BLaER1 treated with 17β-estradiol and CSF1 and Interleukin-3, amounts not matched to agents 10 nM and 100 nM (cell line): ENCODE data around the gene RCC1.
"Not testable (repeated sequence)": the region's sequence is repeated elsewhere in the genome, so short reads cannot be mapped to it uniquely, and the experiment has no call there.

Experiments
- H3K27ac ChIP-seq, 11 experiments: shearing (Covaris generic); formaldehyde crosslinking; 2 replicates each; pipeline ENCODE4 v1.8.1; 2022
- H3K27me3 ChIP-seq, 11 experiments: shearing (Covaris generic); formaldehyde crosslinking; 2 replicates each; pipeline ENCODE4 v1.8.1; 2022
- H3K36me3 ChIP-seq, 11 experiments: shearing (Covaris generic); formaldehyde crosslinking; 2 replicates each; pipeline ENCODE4 v1.8.1; 2022
- H3K4me1 ChIP-seq, 10 experiments: shearing (Covaris generic); formaldehyde crosslinking; 2 replicates each; pipeline ENCODE4 v1.8.1; 2022
- H3K4me2 ChIP-seq, 11 experiments: shearing (Covaris generic); formaldehyde crosslinking; 2 replicates each; pipeline ENCODE4 v1.8.1; 2022
- H3K4me3 ChIP-seq, 10 experiments: shearing (Covaris generic); formaldehyde crosslinking; 2 replicates each; pipeline ENCODE4 v1.8.1; 2022
- H3K9ac ChIP-seq, 11 experiments: shearing (Covaris generic); formaldehyde crosslinking; 2 replicates each; pipeline ENCODE4 v1.8.1; 2022
- H3K9me3 ChIP-seq, 11 experiments: shearing (Covaris generic); formaldehyde crosslinking; replicated peaks in 1 of 11; 2 replicates each; pipeline ENCODE4 v1.8.1; 2022
- H4K20me1 ChIP-seq, 11 experiments: shearing (Covaris generic); formaldehyde crosslinking; 2 replicates each; pipeline ENCODE4 v1.8.1; 2022
- Cebpa-rat ChIP-seq, 11 experiments: shearing (Covaris generic); IDR thresholded peaks; 2 replicates each; pipeline ENCODE4 v1.8.1; 2022

RCC1 gene

DNA sequence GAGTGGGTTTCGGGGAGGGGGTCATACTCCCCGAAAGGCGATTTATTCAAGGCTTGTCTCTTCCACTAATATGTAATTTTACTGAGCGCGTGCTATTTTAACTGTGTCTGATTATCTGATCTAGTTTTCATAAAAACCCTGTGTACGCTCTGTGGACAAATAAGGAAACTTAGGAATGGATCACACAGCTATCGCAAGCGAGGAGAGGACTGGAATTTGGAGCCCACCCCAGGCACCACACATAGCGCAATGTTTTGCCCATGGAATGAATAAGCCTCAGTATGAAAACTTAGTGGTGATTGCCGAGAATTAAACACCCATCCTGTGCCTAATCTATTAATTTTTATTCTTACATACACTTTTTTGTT, 76.4 kb downstream of the RCC1 start:
- Histone ChIP-seq H3K9me3 (no peaks in the 10 kb centered on the region), H3K4me2 (peak overlapping the region; percentile 83 to 99 (median 90)), H3K4me1 (peaks cover 27 to 49% (median 42%) of the 10 kb centered on the region in 10 experiments), H3K27me3 (no peaks in the 10 kb centered on the region), H3K4me3 (peak overlapping the region; percentile 84 to 99 (median 94)), H3K27ac (peak overlapping the region; percentile 71 to 92 (median 85)), H3K36me3 (peaks cover 35 to 40% (median 39%) of the 10 kb centered on the region in 11 experiments), H3K9ac (peak overlapping the region; percentile 89 to 97 (median 93)), H4K20me1 (peaks cover 43 to 44% (median 44%) of the 10 kb centered on the region in 11 experiments)
- no peak for TF ChIP-seq Cebpa-rat (IDR thresholded peaks at IDR 0.05)

DNA sequence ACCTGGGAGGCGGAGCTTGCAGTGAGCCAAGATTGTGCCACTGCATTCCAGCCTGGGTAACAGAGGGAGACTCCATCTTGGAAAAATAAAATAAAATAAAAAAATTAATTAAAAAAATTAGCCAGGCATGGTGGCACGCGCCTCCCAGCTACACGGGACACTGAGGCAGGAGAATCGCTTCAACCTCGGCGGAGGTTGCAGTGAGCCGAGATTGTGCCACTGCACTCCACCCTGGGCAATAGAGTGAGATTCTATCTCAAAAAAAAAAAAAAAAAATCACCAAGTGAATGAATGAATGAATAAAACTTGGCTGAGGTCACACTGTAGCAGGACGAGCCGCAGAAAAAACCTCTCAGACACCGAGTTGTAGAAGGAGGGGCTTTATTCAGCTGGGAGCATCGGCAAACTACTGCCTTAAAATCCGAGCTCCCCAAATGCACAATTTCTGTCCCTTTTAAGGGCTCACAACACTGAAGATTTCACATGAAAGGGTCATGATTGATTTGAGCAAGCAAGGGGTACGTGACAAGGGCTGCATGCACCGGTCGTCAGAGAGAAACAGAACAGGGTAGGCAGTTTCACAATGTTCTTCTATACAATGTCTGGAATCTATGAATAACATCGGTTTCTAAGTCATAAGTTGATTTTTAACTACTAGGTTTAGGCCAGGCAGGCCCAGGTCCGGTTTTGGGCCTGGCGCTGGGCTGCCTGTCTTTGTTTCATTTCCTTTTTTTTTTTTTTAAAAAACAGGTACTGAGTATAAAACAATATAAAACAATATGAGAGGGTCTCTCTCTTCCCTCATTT, 80.9 kb downstream of the RCC1 start:
- not testable (repeated sequence) for H3K9me3 ChIP-seq, H3K9ac ChIP-seq, H3K27ac ChIP-seq, H4K20me1 ChIP-seq, H3K4me2 ChIP-seq, H3K4me3 ChIP-seq, H3K36me3 ChIP-seq
- H3K4me1 ChIP-seq = peaks cover 5 to 44% (median 15%) of the 10 kb centered on the region in 10 experiments; a peak in 19 of 20 replicates
- peaks cover 0 to 12% (median 9%) of the 10 kb centered on the region in 11 experiments; a peak in 18 of 22 replicates for H3K27me3 ChIP-seq
